ENCODE data around the gene HSPA12B. TPM values are rescaled to one million over a fixed set of nuclear protein-coding genes. Genes with fewer than 3 reads are reported as not detected.

The HSPA12B gene
- total RNA-seq, 1 donor from 2014 or later: 21.6 TPM

DNA sequence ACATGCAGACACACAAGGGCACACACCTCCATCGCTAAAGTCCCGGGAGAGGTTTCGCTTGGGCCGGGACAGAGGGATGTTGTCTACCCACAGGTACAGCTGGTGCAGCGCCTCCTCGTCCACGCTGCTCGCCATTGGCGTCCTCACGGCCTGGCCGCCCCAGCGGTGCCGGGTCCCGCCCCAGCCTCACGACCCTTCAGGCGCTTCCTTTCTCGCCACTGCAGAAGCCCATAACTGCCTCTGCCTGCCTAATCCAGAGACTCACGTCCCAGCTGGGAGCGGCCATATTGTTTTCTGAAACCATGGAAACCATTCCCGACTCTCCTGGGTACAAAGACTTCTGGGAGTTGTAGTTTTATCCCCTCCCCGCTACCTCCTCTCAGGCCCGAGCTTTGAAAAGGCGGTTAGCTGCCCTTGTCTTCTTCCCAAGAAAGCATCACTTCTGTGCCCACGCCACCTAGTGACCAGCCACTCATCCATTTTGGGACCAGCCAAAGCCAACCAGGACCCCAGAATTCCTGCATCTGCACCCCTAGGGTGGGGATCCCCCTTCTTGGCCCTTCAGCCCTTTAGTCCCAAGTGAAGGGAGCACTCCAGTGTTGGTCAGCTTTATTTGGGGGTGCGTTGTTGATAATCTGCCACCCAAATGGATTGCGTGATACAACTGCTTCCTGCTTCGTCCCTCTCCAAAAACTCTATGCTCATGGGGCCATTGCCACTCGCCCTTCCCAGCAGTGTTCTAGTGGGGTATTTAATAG is 48.8 kb downstream of the HSPA12B start, which contains the start of gene SPEF1:
SPEF1 (minus strand) TSS at position 296 of the 758 bp plus-strand sequence; CDS start at position 135, 161 bp downstream.
- TF ChIP-seq POLR2AphosphoS5 (IDR thresholded peaks at IDR 0.05; ENCODE audit: insufficient read depth in 1 of 2, low read depth in 1 of 2) (peak in 1 of 2 donors; percentile 80), POLR2A (IDR thresholded peaks at IDR 0.05) (no peak)
- TF ChIP-seq, protein P1, sequence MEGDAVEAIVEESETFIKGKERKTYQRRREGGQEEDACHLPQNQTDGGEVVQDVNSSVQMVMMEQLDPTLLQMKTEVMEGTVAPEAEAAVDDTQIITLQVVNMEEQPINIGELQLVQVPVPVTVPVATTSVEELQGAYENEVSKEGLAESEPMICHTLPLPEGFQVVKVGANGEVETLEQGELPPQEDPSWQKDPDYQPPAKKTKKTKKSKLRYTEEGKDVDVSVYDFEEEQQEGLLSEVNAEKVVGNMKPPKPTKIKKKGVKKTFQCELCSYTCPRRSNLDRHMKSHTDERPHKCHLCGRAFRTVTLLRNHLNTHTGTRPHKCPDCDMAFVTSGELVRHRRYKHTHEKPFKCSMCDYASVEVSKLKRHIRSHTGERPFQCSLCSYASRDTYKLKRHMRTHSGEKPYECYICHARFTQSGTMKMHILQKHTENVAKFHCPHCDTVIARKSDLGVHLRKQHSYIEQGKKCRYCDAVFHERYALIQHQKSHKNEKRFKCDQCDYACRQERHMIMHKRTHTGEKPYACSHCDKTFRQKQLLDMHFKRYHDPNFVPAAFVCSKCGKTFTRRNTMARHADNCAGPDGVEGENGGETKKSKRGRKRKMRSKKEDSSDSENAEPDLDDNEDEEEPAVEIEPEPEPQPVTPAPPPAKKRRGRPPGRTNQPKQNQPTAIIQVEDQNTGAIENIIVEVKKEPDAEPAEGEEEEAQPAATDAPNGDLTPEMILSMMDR (IDR thresholded peaks at IDR 0.05): peak in 1 of 3 experiments; percentile 46
- H3K4me3 ChIP-seq: peak within 1 kb of the TSS in 1 of 2 donors; percentile 39
- peaks cover 0 to 6% of the 10 kb centered on the region in 2 donors for H3K36me3 ChIP-seq
- H3K4me1 ChIP-seq: peaks cover 67% of the 10 kb centered on the region
- H3K27me3 ChIP-seq: no peaks in the 10 kb centered on the region
- peak within 1 kb of the TSS; percentile 64 for H3K27ac ChIP-seq
- intact Hi-C loops (cut with DNase I): no loop called here
- DNase-seq (ENCODE audit: extremely low spot score in 2 of 2): peak in 1 of 2 donors; percentile 91
- no peaks in the 10 kb centered on the region for H3K9me3 ChIP-seq

DNA sequence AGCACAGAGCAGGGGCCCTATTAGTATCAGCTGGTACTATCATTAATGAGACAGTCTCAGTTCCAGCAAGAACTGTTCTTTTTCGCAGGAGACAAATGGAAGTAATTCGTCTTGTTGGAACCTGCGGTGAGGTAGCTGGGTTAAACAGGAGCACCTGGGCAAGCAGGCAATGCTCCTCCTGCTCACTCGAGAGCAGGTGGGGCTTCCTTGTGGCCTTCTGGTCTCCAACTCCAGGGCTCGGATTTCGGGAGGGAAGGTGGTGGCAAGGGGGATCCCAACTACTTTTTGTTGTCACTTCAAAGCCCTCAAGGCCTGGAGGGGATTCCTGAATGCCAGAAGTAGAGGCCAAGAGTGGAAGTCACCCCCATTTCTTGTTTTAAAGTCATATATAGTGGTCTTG is 50.1 kb downstream of the HSPA12B start:
- no peak for DNase-seq (ENCODE audit: extremely low spot score in 2 of 2)
- Histone ChIP-seq H3K27ac (no peak overlapping the region), H3K9me3 (no peaks in the 10 kb centered on the region), H3K36me3 (peaks cover 0 to 6% of the 10 kb centered on the region in 2 donors), H3K4me1 (peaks cover 69% of the 10 kb centered on the region), H3K27me3 (no peaks in the 10 kb centered on the region), H3K4me3 (no peak overlapping the region)
- no peak for TF ChIP-seq POLR2A (IDR thresholded peaks at IDR 0.05)
- TF ChIP-seq, protein P1 (IDR thresholded peaks at IDR 0.05): no peak
- no peak for TF ChIP-seq POLR2AphosphoS5 (IDR thresholded peaks at IDR 0.05; ENCODE audit: insufficient read depth in 1 of 2, low read depth in 1 of 2)
- intact Hi-C loops (cut with DNase I): no loop called here

DNA sequence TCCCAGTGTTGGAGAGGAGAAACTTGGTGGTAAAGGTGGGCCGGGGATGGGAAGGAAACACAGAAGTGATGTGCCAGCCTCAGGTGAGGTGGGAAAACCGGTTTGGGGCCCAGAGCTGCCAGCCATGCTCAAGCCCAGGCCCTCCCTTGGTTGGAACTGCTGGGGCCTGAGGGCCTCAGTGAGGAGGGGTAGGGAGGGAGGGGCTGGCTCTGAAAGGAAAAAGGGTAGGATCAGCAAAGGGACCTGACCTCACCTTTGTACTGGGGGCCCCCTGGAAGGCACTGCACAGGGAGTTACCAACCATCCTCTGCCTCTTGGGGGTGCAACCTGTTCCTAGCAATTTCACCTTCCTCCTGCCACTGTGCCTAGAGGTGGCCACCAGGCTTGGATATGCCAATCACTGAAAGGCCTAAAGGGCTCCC is 50.6 kb downstream of the HSPA12B start:
- TF ChIP-seq POLR2AphosphoS5 (IDR thresholded peaks at IDR 0.05; ENCODE audit: insufficient read depth in 1 of 2, low read depth in 1 of 2): no peak
- TF ChIP-seq, protein P1 (IDR thresholded peaks at IDR 0.05): no peak
- TF ChIP-seq POLR2A (IDR thresholded peaks at IDR 0.05): no peak
- H3K4me3 ChIP-seq: no peak overlapping the region
- H3K27me3 ChIP-seq: no peaks in the 10 kb centered on the region
- DNase-seq (ENCODE audit: extremely low spot score in 2 of 2): peak in 1 of 2 donors; percentile 82
- H3K36me3 ChIP-seq: peaks cover 0 to 6% of the 10 kb centered on the region in 2 donors
- intact Hi-C loops (cut with DNase I): no loop called here
- H3K4me1 ChIP-seq: peaks cover 69% of the 10 kb centered on the region
- peak overlapping the region; percentile 80 for H3K27ac ChIP-seq
- H3K9me3 ChIP-seq: no peaks in the 10 kb centered on the region

DNA sequence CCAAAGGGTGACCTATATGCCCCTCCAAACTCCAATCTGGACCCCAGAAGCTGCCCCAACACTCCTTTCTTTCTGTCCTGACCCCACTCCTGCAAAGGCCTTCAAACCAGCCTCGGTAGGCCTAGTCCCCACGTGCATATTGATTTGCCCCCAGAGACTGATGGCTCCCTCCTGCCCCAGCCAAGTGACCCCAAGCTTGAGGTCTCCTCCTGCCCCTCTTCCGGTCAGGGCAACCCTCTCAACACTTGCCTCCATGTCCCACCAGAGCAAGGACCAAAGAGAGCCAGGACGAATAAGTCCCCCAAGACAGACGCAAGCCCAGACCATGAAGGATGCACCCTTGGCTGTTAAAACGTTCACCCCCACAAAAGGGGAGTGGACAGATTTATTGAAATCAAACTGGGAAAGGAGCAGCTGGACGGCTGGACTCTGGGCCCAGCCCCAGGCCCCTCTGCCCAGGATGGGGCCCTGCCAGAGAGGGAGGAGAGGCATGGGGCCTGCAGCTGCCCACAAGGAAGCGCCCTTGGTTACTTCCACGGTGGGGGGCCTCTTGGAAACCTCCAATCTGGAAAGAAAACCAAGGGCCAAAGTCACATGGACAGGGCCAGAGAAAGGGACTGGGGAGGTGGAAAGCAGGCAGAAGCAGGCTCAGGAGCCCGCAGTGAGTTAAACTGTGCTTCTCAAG is 51.2 kb downstream of the HSPA12B start:
- H3K4me3 ChIP-seq: peak overlapping the region in 1 of 2 donors; percentile 21
- no peaks in the 10 kb centered on the region for H3K27me3 ChIP-seq
- H3K9me3 ChIP-seq: no peaks in the 10 kb centered on the region
- peaks cover 0 to 6% of the 10 kb centered on the region in 2 donors for H3K36me3 ChIP-seq
- intact Hi-C loops (cut with DNase I): no loop called here
- peaks cover 67% of the 10 kb centered on the region for H3K4me1 ChIP-seq
- no peak for TF ChIP-seq POLR2A (IDR thresholded peaks at IDR 0.05)
- no peak for TF ChIP-seq POLR2AphosphoS5 (IDR thresholded peaks at IDR 0.05; ENCODE audit: insufficient read depth in 1 of 2, low read depth in 1 of 2)
- TF ChIP-seq, protein P1 (IDR thresholded peaks at IDR 0.05): no peak
- H3K27ac ChIP-seq: peak overlapping the region; percentile 80
- DNase-seq (ENCODE audit: extremely low spot score in 2 of 2): peak in 1 of 2 donors; percentile 84

All from vagina (tissue), 2 donors.